Measurements from ENCODE around the gene LPGAT1. TPM values are rescaled to one million over a fixed set of nuclear protein-coding genes. Genes with fewer than 3 reads are reported as not detected.
"Not testable (repeated sequence)": the region's sequence is repeated elsewhere in the genome, so short reads cannot be mapped to it uniquely, and the experiment has no call there.

LPGAT1 gene
- polyA plus RNA-seq (2013, experiment 1 of 2), result 16.1 TPM
- 15.4 TPM for polyA plus RNA-seq (2013, experiment 2 of 2)

GRCh38 chr1:211830328-211831142 is at the start of gene LPGAT1:
Gene LPGAT1 (minus strand): TSS chr1:211830763. CDS start chr1:211829296, 1,467 bp downstream.
- 0 to 2% methylated on average over 48 to 56 of the region's 88 CpGs for WGBS, 2 experiments (ENCODE audit: insufficient coverage in 2 of 2)
- H3K4me1 ChIP-seq (ENCODE audit: control insufficient read depth, insufficient read depth, low read length, poor library complexity, severe bottlenecking), result peaks cover 8% of the 10 kb centered on the region
- peak within 1 kb of the TSS; percentile 64 for H3K27ac ChIP-seq (ENCODE audit: low read depth, low read length, severe bottlenecking)
- H3K9me3 ChIP-seq (ENCODE audit: control insufficient read depth, low read length), result no peaks in the 10 kb centered on the region
- peak within 1 kb of the TSS; percentile 63 for H3K4me3 ChIP-seq (ENCODE audit: extremely low read depth, insufficient read depth, low read length, poor library complexity, severe bottlenecking)
- H3K36me3 ChIP-seq (ENCODE audit: control insufficient read depth, insufficient read depth, low read length), result peaks cover 2% of the 10 kb centered on the region

GRCh38 chr1:211879475-211879874 is 48.9 kb upstream of the LPGAT1 start:
- H3K9me3 ChIP-seq (ENCODE audit: control insufficient read depth, low read length), result no peaks in the 10 kb centered on the region
- H3K36me3 ChIP-seq (ENCODE audit: control insufficient read depth, insufficient read depth, low read length), result no peaks in the 10 kb centered on the region
- H3K4me3 ChIP-seq (ENCODE audit: extremely low read depth, insufficient read depth, low read length, poor library complexity, severe bottlenecking), result no peak overlapping the region
- no peak overlapping the region for H3K27ac ChIP-seq (ENCODE audit: low read depth, low read length, severe bottlenecking)
- no peaks in the 10 kb centered on the region for H3K4me1 ChIP-seq (ENCODE audit: control insufficient read depth, insufficient read depth, low read length, poor library complexity, severe bottlenecking)
- no CpG with 5 or more reads among the region's 2 CpGs for whole genome bisulfite sequencing, 2 experiments (ENCODE audit: insufficient coverage in 2 of 2)

- Histone ChIP-seq H3K27ac (ENCODE audit: low read depth, low read length, severe bottlenecking) (no peak overlapping the region), H3K4me1 (ENCODE audit: control insufficient read depth, insufficient read depth, low read length, poor library complexity, severe bottlenecking) (no peaks in the 10 kb centered on the region), H3K36me3 (ENCODE audit: control insufficient read depth, insufficient read depth, low read length) (no peaks in the 10 kb centered on the region), H3K9me3 (ENCODE audit: control insufficient read depth, low read length) (no peaks in the 10 kb centered on the region), H3K4me3 (ENCODE audit: extremely low read depth, insufficient read depth, low read length, poor library complexity, severe bottlenecking) (no peak overlapping the region)
- 91 to 97% methylated on average over 6 to 7 of the region's 7 CpGs for WGBS, 2 experiments (ENCODE audit: insufficient coverage in 2 of 2)
These were observed 46.5 kb upstream of the LPGAT1 start for GRCh38 chr1:211876851-211877590.

DNA sequence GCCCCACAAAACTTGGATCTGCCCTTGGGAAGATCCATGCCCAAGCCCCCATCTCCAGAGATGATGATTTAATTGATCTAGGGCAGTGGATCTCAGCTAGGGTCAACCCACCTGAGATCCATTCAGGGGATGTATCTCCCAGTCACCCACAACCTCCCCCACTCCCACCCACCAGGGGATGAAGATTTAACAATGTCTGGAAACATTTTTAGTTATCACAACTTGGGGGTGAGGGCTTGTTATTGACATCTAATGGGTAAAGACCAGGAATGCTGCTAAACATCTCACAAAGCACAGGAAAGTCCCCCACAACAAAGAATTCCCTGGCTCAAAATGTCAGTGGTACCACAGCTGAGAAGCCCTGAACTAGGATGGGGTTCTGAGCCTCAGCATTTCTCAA is 45.0 kb upstream of the LPGAT1 start:
- Histone ChIP-seq H3K27ac (ENCODE audit: low read depth, low read length, severe bottlenecking) (no peak overlapping the region), H3K36me3 (ENCODE audit: control insufficient read depth, insufficient read depth, low read length) (no peaks in the 10 kb centered on the region), H3K4me1 (ENCODE audit: control insufficient read depth, insufficient read depth, low read length, poor library complexity, severe bottlenecking) (no peaks in the 10 kb centered on the region), H3K9me3 (ENCODE audit: control insufficient read depth, low read length) (no peaks in the 10 kb centered on the region), H3K4me3 (ENCODE audit: extremely low read depth, insufficient read depth, low read length, poor library complexity, severe bottlenecking) (no peak overlapping the region)

DNA sequence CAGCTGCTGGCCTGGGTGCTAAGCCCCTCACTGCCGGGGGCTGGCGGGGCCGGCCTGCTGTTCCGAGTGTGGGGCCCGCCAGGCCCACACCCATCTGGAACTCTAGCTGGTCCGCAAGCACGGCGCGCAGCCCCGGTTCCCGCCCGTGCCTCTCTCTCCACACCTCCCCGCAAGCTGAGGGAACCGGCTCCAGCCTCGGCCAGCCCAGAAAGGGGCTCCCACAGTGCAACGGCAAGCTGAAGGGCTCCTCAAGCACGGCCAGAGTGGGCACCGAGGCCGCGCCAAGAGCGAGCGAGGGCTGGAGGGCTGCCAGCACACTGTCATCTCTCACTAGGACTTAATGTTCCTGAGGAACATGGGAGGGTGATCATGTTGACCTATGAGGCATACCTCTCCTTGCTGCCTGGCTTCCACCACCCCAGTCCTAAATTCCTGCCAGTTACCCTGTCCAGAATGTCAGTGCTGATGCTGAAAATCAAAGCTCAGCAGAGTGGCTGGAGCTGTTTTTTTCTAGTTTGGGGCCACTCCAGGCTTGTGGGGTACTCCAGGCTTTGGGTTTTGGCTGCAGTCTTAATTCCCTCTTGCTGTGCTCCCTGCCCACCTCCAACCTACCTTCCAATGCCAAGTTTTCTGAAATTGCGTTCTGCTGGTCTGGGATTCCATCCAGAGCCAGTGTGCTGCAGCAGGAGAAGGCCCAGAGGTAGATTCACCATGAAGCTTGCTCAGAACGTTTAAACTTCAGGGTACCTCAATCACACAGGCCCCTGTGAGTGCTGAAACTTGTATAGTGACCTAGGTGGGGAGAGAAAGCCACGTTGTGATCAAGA is 44.2 kb upstream of the LPGAT1 start:
- no peak overlapping the region for H3K4me3 ChIP-seq (ENCODE audit: extremely low read depth, insufficient read depth, low read length, poor library complexity, severe bottlenecking)
- H3K9me3 ChIP-seq (ENCODE audit: control insufficient read depth, low read length), result no peaks in the 10 kb centered on the region
- WGBS, 2 experiments (ENCODE audit: insufficient coverage in 2 of 2), result 91 to 93% methylated on average over 17 to 23 of the region's 25 CpGs
- H3K27ac ChIP-seq (ENCODE audit: low read depth, low read length, severe bottlenecking), result no peak overlapping the region
- H3K36me3 ChIP-seq (ENCODE audit: control insufficient read depth, insufficient read depth, low read length), result no peaks in the 10 kb centered on the region
- no peaks in the 10 kb centered on the region for H3K4me1 ChIP-seq (ENCODE audit: control insufficient read depth, insufficient read depth, low read length, poor library complexity, severe bottlenecking)

- not testable (repeated sequence) for H3K27ac ChIP-seq (ENCODE audit: low read depth, low read length, severe bottlenecking); H3K4me3 ChIP-seq (ENCODE audit: extremely low read depth, insufficient read depth, low read length, poor library complexity, severe bottlenecking); H3K4me1 ChIP-seq (ENCODE audit: control insufficient read depth, insufficient read depth, low read length, poor library complexity, severe bottlenecking); H3K9me3 ChIP-seq (ENCODE audit: control insufficient read depth, low read length); H3K36me3 ChIP-seq (ENCODE audit: control insufficient read depth, insufficient read depth, low read length)
- 80 to 82% methylated on average over 1 to 2 of the region's 3 CpGs for WGBS, 2 experiments (ENCODE audit: insufficient coverage in 2 of 2)
These were observed 43.2 kb upstream of the LPGAT1 start for GRCh38 chr1:211873731-211874130.

- Histone ChIP-seq H3K4me3 (ENCODE audit: extremely low read depth, insufficient read depth, low read length, poor library complexity, severe bottlenecking) (no peak overlapping the region), H3K36me3 (ENCODE audit: control insufficient read depth, insufficient read depth, low read length) (no peaks in the 10 kb centered on the region), H3K9me3 (ENCODE audit: control insufficient read depth, low read length) (peaks cover 3% of the 10 kb centered on the region), H3K27ac (ENCODE audit: low read depth, low read length, severe bottlenecking) (no peak overlapping the region), H3K4me1 (ENCODE audit: control insufficient read depth, insufficient read depth, low read length, poor library complexity, severe bottlenecking) (no peaks in the 10 kb centered on the region)
- no CpG with 5 or more reads among the region's 1 CpG for WGBS, 2 experiments (ENCODE audit: insufficient coverage in 2 of 2)
These were observed 39.6 kb upstream of the LPGAT1 start for GRCh38 chr1:211870156-211870555.

DNA sequence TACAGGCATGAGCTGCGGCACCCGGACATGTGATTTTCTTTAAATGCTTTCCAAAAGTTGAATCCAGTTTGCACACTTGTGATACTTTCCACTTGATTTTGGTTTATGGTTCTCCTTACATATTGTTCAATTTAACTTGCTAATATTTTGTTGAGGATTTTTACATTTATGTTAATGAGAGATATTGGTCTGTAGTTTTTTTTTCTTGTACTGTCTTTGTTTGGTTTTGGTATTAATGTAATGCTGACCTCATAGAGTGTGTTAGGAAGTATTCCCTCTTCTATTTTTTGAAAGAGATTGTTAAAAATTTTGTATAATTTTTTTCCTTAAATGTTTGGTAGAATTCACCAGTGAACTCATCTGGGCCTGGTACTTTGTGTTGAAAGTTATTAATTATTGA is 34.6 kb upstream of the LPGAT1 start:
- Histone ChIP-seq H3K9me3 (ENCODE audit: control insufficient read depth, low read length) (peaks cover 3% of the 10 kb centered on the region), H3K4me1 (ENCODE audit: control insufficient read depth, insufficient read depth, low read length, poor library complexity, severe bottlenecking) (no peaks in the 10 kb centered on the region), H3K36me3 (ENCODE audit: control insufficient read depth, insufficient read depth, low read length) (no peaks in the 10 kb centered on the region), H3K27ac (ENCODE audit: low read depth, low read length, severe bottlenecking) (no peak overlapping the region), H3K4me3 (ENCODE audit: extremely low read depth, insufficient read depth, low read length, poor library complexity, severe bottlenecking) (no peak overlapping the region)
- 85 to 96% methylated on average over 2 of the region's 2 CpGs for WGBS, 2 experiments (ENCODE audit: insufficient coverage in 2 of 2)

DNA sequence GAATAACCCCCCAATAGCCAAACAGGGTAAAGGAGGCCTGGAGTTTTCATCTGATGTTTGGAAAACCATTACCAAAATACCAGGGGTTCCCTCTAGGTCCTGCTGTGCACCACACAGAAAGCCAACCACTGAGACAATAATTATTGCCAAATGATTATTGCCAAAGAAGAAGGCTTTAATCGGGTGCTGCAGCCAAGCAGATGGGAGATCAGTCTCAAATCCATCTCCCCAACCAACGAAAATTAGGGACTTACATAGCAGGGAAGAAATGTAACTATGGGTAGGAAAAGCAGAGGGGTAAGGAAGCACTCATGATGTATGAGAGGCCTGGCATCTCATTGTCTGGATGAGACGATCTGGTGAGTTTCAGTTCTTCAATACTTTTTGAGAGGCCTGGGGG is 28.8 kb upstream of the LPGAT1 start:
- Histone ChIP-seq H3K4me3 (ENCODE audit: extremely low read depth, insufficient read depth, low read length, poor library complexity, severe bottlenecking) (no peak overlapping the region), H3K4me1 (ENCODE audit: control insufficient read depth, insufficient read depth, low read length, poor library complexity, severe bottlenecking) (no peaks in the 10 kb centered on the region), H3K36me3 (ENCODE audit: control insufficient read depth, insufficient read depth, low read length) (no peaks in the 10 kb centered on the region), H3K27ac (ENCODE audit: low read depth, low read length, severe bottlenecking) (no peak overlapping the region), H3K9me3 (ENCODE audit: control insufficient read depth, low read length) (peaks cover 9% of the 10 kb centered on the region)
- 86 to 100% methylated on average over 1 of the region's 3 CpGs for WGBS, 2 experiments (ENCODE audit: insufficient coverage in 2 of 2)

DNA sequence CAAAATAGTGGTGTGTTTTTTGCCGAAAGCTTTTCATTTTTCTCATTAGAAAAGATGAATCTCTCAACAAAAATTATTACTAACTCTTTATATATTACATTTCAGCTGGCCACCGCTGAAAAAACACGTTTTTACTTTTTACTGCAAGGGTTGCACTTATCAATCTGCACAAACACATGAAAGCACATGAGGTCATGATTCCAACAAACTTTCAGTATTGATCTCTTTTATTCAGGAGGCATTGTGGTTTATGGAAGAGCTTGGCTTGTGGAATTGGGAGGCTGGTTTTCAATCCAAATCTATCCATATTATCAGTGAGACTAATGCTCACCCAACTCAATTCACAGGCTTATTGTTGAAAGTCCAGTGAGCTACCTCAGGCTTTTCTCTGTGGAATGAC is 20.6 kb upstream of the LPGAT1 start:
- Histone ChIP-seq H3K36me3 (ENCODE audit: control insufficient read depth, insufficient read depth, low read length) (no peaks in the 10 kb centered on the region), H3K9me3 (ENCODE audit: control insufficient read depth, low read length) (no peaks in the 10 kb centered on the region), H3K4me1 (ENCODE audit: control insufficient read depth, insufficient read depth, low read length, poor library complexity, severe bottlenecking) (no peaks in the 10 kb centered on the region), H3K4me3 (ENCODE audit: extremely low read depth, insufficient read depth, low read length, poor library complexity, severe bottlenecking) (no peak overlapping the region), H3K27ac (ENCODE audit: low read depth, low read length, severe bottlenecking) (no peak overlapping the region)
- WGBS, 2 experiments (ENCODE audit: insufficient coverage in 2 of 2), result 70% methylated on average over 2 of the region's 3 CpGs; no CpG with 5 or more reads in 1 of the 2 experiments
